GM18907 (cell line): ENCODE measurements around the gene COL6A2.
"Not testable (repeated sequence)": the region's sequence is repeated elsewhere in the genome, so short reads cannot be mapped to it uniquely, and the experiment has no call there.

Source experiments
- ATAC-seq: cut with Tn5 transposase; IDR thresholded peaks from one replicate; pipeline ENCODE4 v1.9.1; 2021; ENCODE audit warnings: mild to moderate bottlenecking, moderate library complexity; ENCODE audit not compliant: unreplicated experiment

The COL6A2 gene

GRCh38 chr21:46060596-46061061, 37.3 kb upstream of the COL6A2 start:
- ATAC-seq: no peak

DNA sequence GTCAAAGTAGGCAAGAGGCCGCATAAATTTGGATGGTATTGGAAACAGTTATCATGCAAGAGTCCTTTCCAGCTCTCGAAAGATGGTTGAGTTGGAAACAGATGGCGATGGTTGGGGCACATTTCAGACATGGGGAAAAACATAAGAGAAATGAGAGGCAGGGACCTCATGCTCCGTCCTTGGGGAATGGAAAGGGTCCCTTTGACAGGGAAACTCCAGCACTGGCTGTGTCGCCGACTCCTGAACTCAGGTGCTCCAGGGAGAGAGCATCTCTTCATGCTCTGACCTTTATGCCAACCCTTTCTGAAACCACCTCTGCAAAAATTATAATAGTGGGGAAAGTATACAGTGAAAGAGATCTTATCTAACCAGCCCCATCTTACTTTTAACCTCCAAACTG, 36.8 kb upstream of the COL6A2 start:
- no peak for ATAC-seq

GRCh38 chr21:46061518-46061917, 36.4 kb upstream of the COL6A2 start:
- no peak for ATAC-seq

GRCh38 chr21:46061950-46062349, 36.0 kb upstream of the COL6A2 start:
- no peak for ATAC-seq

DNA sequence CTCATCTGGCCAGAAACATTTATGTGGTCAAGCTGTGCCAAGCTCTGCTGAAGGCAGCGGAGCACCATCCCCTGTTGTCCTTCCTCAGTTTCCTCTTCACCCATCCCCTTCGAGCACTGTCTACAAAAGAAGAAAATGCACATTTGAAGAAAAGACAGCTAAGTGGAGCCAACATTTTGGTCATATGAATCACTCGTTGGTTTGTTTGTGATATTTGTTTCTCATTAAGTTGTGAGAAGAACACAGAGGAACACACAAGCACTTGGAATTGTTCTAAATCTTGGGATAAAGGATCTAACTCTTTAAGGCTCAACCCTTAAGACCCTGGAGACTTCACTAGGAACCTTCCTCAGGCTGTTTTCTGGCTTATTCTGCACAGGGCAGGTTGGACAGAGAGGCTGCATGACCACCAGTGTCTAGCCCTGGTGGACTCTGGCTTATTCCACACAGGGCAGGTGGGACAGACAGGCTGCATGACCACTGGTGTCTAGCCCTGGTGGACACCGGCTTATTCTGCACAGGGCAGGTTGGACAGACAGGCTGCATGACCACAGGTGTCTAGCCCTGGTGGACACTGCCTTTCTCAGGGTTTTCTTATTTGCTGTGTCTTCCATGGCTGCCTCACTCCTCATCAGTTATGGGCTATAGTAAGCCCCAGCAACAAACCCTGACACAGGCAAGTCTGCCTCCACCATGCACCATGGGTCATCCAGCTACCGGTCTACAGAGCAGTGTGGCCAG, 35.3 kb upstream of the COL6A2 start:
- ATAC-seq: no peak

DNA sequence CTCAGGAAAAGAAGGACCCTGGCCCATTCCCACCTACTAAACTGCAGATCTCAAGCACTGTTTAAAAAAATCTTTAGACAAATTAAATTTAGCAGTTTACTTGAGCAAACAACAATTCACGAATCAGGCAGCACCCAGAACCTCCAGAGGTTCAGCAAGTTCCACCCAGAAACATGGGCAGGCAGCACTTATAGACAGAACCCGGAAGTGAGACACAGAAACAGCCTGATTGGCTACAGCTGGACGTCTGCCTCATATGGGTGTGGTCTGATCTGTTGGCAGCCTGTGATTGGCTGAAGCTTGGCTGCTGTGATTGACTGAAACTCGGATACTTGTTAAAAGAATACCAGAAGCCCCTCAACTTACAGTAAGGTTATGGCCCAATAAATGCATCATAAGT, 34.7 kb upstream of the COL6A2 start:
- no peak for ATAC-seq

DNA sequence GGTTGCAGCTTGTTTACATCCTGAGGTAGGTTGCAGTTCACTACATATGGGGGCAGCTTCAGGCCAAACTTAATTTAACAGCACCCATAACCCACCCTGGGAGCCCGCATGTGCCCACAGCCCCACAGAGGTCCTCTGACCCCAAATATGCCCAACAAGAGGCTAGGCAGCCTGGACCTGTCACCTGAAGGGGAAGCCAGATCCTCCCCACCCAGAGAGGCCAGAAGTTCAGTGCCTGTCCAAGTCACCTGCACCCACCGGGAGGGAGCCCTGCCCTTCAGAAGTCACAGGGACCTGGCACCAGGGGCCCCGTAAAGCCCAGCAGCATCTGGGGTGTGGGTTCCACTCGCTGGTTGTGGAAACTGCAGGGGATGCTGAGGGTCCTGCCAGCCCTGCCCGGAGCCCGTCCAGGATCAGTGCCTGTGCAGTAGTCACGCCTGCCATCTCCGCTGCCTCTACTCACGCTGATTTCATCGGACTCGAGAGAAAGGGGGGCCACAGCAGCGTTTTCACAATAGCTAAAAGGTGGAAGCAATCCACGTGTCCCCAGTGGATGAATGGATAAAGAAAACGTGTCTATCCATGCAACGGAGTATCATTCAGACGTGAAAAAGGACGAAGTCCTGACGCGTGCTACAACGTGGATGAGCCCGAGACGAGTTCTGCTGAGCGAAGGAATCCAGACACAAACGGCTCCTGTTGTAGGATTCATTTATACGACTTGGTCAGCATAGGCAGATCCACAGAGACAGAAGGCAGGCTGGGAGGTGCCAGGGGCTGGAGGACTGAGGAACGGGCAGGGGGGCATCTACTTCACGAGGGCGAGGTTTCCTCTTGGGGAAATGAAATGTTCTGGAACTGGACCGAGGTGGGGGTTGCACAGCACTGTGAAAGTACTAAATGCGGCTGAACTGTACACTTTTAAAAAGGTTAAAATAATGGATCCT, 33.9 kb upstream of the COL6A2 start:
- no peak for ATAC-seq

DNA sequence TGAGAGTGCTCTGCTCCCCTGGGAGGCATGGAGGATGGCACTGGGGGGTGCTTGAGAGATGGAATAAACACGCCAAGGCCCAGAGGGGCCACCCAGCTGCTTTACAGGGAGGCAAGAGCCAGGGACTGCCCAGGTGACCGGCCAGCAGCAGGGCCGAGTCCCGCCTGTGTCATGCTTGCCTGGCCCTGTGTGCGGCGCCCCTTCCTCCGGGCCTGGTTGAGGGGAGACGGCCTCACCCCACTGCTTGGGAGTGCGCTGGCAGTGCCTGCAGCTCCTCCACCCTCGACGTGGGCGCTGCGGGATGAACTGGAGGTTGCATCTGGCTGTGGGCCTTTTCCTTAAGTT, 33.1 kb upstream of the COL6A2 start:
- ATAC-seq: no peak

GRCh38 chr21:46065215-46065913, 32.5 kb upstream of the COL6A2 start:
- no peak for ATAC-seq

DNA sequence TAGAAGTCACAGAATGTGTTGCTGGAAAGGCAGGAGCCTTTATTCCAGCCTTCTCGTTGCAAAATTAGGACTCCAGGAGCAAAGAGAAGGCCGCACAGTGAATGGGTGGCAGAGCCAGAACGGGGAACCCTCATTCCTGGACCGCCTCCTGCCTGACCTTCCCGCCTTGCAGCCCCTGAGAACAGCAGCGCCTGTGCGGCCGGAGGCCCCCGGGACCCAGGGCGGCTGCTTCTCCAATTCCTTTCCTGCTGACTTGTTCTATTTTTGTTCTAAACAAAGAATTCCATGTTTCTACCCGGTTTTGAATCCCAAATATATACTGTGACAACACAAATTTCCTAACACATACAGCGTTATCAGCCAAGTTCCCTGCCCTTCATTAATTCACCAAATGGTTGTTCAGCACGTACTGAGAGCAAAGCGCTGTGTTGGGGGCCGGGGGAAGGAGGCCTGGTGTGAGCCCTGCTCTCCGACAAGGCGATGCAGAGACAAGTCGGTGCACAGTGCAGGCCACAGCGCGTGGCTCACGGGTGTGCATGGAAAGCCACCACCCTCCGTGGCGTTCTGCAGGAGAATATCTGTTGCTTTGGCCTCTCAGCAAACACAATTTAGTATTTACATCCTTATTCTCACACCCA, 31.9 kb upstream of the COL6A2 start:
- ATAC-seq: no peak

GRCh38 chr21:46066591-46067331, 31.2 kb upstream of the COL6A2 start:
- ATAC-seq: no peak

GRCh38 chr21:46067505-46068201, 30.3 kb upstream of the COL6A2 start:
- ATAC-seq: no peak

- no peak for ATAC-seq
These were observed 29.3 kb upstream of the COL6A2 start for GRCh38 chr21:46068516-46069079.

- no peak for ATAC-seq
These were observed 28.7 kb upstream of the COL6A2 start for GRCh38 chr21:46069166-46069565.

GRCh38 chr21:46069719-46070279, 28.1 kb upstream of the COL6A2 start:
- no peak for ATAC-seq

DNA sequence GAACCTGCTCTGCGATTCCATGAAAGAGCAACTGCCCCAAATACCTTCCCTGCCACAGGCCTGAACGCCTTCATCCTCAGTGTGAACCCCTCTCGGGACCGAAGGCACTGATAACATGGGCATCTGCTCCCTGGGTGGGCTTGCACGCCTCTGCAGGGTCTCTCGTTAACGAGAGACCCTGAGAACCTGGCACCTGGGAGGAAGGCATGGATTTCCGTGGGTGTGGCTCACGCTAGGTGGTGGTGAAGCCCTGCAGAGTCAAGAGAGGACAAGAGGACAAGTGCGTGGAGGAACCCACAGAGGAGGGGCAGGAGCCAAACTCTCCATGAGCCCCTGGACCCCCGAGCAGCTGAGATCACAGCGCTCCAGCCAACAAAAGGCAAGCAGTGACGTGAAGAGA, 26.8 kb upstream of the COL6A2 start:
- ATAC-seq: no peak

DNA sequence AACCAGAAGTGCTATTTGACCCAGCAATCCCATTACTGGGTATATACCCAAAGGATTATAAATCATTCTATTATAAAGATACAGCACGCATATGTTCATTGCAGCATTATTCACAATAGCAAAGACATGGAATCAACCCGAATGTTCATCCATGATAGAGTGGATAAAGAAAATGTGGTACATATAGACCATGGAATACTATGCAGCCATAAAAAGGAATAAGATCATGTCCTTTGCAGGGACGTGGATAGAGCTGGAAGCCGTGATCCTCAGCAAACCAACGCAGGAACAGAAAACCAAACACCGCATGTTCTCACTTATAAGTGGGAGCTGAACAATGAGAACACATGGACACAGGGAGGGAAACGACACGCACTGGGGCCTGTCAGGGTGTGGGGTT, 21.2 kb upstream of the COL6A2 start:
- not testable (repeated sequence) for ATAC-seq

DNA sequence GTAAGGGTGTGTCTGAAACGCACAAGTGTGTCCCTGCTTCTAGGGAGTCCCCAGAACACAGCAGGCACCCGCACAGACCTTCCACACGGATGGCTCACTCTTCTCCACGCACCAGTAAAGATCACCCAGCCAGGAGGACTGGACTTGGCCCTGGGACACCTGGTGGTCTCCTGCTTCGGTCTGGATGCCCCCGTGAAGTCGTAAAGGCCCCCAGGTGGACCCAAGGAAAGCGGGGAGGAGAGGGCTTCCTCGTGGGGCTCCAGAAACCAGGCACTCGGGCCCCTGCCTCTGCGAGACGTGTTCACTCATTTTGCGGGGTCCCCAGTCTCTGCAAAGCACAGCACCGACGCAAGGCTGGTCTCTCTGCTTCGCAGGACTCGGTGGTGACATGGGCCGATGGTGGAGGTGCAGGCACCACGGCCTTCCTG, 20.2 kb upstream of the COL6A2 start:
- ATAC-seq: no peak
